Fibroblast of peridontal ligament (primary cell): Measurements from ENCODE around the gene RAP1GAP.
"Not testable (repeated sequence)": the region's sequence is repeated elsewhere in the genome, so short reads cannot be mapped to it uniquely, and the experiment has no call there.

ENCODE experiments used
- DNase-seq: peaks from one replicate; pipeline ENCODE4 v3.0.0-alpha.2; 2010; ENCODE audit errors: extremely low read depth

RAP1GAP gene

DNA sequence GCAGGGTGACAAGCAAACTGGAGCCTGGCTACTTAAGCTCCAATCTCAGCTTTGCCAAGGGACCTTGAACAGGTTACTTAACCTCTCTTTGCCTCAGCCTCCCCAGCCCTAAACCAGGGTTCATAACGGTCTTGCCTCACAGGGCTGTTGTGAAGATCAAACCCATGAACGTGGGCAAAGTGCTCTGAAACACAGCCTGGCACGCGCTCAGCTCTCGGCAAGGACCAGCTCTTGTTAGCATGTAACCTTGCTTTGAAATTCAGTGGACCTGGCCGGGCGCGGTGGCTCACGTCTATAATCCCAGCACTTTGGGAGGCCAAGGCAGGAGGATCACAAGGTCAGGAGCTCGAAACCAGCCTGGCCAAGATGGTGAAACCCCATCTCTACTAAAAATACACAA is 24.8 kb downstream of the RAP1GAP start:
- no peak for DNase-seq

DNA sequence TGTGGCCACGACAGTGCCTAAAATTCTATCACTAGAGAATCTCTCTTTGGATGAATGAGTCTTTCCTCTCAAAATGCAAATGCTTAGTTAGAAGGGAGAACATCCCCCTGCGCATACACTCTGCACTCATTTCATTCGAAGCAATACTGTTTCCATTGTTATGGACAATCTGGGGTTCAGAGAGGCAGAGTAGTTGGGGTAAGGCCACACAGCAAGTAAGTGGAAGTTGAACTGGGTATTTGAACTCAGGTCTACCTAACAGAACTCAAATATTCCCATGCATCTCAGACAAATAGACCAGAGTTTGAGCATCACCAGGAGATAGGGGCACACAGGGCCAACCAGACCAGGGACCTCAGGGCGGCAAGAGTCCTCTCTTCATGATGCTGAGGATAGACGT is 25.5 kb downstream of the RAP1GAP start:
- no peak for DNase-seq

DNA sequence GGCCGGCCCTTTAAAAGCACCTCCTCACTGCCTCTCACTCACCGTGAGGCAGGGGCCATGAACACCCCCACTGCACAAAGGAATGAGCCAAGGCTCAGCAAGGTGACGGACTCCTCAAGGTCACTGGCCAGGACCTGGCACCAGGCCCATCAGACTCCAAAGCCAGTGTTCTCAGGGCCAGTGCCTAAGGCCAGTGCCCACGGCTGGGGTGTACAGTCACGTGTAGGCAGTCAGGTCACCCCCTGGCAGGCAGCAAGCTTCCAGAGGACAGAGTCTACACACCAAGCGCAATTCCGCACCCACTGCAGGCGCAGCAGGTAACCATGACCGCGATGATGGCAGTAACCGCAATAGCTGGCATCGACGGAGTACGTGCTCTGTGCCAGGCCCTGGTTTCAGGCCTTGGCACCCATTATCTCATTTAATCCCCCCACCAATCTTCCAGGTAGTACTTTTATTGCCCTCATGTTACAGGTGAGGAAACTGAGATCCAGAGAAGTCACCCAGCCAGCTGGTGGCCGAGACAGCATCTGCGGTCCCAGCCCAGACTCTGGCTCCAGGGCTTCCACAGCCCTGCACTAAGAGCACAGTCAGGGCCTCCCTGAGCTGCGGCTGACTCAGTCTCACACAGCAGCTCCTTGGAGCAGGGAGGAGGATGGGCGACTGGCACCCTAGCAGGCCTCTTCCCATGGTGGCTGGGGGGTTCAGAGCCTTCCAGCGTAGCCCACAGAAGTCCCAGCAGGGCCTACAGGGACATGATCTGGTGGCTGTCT is 27.0 kb downstream of the RAP1GAP start:
- no peak for DNase-seq

DNA sequence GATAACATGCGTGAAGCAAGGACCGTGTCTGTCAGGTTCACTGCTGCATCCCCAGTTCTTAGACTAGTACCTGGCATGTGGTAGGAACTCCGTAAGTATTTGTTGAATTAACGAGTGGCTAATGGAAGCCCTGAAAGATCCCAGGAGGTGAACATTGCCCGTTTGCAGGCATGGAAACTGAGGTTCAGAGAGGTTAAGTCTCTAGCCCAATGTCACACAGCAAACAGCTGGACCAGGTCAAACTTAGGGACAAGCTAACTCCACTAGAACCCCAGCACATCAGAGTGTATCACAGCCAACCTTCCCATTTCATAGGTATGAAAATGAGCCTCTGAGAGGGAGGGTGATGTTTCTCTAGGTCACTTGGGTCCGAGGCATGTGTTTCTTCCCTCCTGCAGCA is 27.6 kb downstream of the RAP1GAP start:
- no peak for DNase-seq

GRCh38 chr1:21641076-21641475 is 28.1 kb downstream of the RAP1GAP start:
- no peak for DNase-seq

GRCh38 chr1:21640653-21641052 is 28.5 kb downstream of the RAP1GAP start:
- DNase-seq: no peak

DNA sequence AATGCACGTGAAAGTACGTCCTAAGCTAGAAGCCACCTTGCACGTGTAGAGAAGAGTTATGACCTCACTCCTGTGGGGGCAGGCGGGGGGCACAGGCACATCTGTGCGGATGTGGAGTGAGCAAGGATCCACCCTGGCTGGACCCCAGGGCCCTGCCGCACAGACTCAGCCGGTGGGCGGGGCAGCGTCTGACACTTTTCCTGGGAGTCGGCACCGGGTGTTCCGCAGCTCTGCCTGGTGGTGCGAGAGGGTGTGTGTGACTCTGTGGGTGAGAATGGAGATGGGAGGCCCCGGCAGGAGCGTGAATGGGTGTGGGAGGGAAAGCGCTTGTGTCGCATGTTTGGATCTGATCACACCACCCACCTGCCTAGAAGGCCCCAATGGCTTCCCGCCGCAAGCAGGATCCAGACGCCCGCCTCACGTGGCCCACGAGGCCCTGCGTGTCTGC is 29.5 kb downstream of the RAP1GAP start:
- no peak for DNase-seq

DNA sequence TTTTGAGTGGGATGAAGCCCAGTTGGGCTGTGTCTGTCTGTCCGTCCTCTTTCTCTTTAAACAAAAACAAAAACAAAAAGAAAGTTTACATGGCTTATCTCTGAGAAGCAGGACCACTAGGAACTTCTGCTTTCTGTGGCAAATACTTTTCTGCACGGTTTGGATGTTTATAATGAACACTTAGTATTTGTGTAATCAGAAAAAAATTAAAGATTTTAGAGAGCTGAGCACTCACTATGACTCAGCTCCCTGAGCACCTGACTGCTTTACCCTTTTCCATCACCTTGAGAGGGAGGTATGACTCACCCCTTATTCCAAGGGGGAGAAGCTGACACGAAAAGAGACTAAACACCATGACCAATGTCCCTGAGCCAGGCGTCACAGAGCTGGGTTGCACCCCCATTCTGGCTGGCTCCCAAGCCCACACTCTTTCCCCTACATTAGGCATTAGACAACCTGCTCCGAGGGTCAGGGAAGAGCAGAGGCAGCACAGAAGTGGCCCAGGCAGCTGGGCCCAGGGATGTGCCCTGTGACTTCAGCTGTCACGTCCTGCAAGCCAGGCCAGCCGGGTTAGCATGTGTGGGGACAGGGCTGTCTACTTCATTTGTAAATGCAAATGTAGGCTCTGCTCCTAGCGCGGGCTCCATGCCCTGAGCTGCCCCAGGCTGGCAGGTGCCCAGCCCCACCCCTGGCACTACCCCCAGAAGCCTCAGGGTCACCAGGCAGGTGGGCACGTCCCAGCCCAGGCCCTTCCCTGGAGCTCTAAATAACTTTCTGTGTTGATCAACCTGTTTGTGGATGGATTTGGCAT is 30.4 kb downstream of the RAP1GAP start:
- no peak for DNase-seq

- no peak for DNase-seq
Measured at GRCh38 chr1:21637514-21637913, 31.6 kb downstream of the RAP1GAP start.

DNA sequence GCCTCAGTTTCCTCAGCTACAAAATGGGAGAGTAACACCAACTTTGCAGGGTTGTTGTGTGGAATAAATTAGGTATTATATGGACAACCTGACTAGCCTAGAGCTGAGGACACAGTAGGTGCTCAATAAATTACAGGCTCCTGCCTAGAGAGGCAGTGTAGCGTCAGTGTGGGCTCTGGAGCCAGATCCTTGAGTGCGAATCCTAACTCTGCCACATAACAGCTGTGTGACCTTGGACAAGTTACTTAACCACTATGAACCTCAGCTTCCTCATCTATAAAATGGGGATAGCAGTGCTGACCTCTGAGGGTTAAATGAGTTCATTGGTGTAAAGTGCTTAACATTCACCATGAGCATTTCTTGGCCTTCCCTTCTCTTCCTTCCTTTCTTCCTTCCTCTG is 33.1 kb downstream of the RAP1GAP start:
- no peak for DNase-seq

GRCh38 chr1:21634806-21635535 is 34.2 kb downstream of the RAP1GAP start:
- DNase-seq: no peak

- no peak for DNase-seq
Measured at GRCh38 chr1:21633992-21634805, 35.0 kb downstream of the RAP1GAP start.

- DNase-seq: no peak
Measured at GRCh38 chr1:21633141-21633755, 35.9 kb downstream of the RAP1GAP start.

DNA sequence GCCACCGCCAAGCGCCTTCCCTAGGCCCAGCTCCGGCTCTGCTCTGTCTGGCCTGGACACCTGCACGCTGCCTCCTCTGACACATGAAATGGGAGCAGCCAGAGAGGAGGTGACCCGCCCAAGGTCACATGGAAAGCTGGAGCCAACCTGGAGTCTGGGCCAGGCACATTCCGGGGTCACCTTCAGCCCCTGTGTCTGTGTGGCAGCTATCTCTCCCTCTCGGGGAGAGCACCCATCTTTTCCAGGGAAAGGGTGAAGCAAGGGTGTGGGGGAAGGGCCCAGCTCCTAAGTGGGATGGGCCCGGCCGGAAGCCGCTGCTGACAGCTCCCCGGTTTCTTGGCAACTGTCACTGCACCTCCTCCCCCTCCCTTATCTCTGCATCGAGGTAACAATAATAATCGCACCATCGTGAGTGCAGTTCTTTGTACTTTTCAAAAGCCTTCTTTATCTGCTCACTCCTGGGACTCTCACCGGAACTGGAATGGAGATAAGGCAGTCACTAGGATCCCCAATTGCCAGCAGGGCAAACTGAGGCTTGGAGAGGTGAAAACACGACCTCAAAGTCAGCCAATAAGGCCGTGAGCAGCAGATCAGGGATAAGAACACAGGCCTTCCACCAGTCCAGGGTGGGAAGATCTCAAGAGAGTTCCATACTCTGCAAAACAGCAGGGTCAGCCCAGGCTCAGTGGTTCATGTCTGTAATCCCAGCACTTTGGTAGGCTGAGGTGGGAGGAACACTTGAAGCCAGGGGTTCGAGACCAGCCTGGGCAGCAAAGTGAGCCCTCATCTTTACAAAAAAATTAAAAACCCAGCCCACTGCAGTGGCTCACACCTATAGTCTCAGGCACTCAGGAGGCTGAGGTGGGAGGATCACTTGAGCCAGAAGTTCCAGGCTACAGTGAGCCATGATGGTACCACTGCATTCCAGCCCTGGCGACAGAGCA is 36.9 kb downstream of the RAP1GAP start:
- no peak for DNase-seq

- DNase-seq: not testable (repeated sequence)
Measured at GRCh38 chr1:21631590-21631943, 37.6 kb downstream of the RAP1GAP start.

DNA sequence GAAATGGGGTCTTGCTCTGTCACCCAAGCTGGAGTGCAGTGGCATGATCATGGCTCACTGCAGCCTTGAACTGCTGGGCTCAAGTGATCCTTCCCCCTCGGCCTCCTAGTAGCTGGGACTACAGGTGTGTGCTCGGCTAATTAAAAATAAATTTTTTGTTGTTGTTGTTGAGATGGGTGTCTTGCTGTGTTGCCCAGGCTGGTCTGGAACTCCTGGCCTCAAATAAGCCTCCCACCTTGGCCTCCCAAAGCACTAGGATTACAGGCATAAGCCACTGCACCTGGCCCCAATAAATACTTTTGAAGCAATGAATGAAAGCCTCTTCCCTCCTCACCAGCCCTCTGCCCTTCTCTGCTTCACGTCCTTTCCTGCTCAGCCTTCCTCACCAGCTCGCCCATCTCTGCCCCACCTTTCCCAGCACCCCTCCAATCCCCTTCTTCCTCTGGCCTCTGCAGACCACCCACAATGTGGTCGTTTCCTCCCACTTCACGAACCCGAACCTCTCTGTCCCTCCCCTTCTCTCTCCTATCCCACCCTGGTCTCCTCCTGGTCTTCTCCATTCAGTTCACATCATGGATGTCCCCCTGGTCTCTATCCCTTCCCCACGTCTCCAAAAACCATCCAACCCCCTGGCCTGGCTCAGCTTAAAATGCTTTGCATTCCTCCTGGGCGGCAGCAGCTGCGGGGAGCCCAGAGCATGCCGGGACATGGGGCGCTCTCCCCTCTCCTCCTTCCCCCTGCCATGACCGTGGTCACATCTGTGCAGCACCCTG is 38.4 kb downstream of the RAP1GAP start:
- no peak for DNase-seq

DNA sequence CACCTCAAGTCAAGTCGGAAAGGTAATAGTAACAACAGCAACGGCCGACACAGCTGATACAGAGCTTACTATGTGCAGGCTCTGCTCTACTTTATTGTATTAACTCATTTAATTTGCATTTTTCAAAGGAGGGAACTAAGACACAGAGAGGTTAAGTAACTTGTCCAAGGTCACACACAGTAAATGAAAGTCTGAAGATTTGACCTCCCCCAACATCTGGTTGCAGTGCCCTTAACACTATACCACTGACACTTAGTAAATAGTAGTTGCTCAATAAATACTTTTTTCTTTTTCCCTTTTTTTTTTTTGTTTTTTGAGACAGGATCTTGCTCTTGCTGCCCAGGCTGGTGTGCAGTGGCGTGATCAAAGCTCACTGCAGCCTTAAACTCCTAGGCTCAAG is 39.2 kb downstream of the RAP1GAP start:
- DNase-seq: no peak

DNA sequence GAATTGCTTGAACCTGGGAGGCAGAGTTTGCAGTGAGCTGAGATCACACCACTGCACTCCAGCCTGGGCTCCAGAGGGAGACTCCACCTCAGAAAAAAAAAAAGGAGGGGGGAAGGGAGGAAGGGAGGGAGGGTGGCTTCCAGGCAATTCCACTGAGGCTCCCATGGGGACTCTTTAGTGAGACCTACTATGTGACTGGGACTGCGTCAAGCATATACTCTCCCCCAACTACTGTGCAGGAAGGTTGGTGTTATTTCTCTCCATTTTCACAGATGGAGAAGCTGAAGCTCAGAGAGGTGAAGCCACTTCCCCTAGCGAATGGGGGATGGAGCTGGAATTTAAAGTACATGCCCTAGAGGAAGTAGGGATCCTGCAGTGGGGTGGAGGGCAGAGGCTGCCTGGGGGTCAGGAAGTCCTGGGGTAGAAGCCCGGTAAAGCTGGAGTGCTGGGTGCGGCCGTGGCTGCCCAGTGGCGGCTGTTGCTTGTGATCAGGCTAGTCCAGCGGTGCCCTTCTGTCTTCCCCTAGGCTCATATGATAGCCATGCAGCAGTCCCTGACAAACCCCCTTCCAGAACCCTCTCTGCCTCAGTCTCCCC is 40.3 kb downstream of the RAP1GAP start:
- no peak for DNase-seq

DNA sequence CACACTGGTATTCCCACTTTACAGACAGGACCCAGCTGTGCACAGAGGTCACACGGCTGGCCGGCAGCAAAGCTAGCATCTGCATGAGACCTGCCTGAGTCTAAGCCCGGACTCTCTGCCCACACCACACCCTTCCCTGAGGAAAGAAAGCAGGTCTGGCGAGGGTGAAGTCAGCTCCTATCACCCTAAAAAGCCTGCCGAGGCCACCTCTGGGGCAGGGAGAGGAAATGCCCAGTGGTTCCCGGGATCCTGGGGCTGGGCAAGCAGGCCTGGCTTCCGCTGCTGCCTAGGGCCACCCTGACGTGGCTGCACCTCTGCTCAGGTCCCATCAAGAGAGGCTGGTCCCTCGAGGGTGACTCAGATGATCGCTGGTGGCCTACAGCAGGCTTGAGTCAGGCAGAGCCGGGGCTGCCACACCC is 42.2 kb downstream of the RAP1GAP start:
- DNase-seq: no peak
